B cell (primary cell): Measurements from ENCODE around the gene TSPAN5. TPM values are rescaled to one million over a fixed set of nuclear protein-coding genes. Genes with fewer than 3 reads are reported as not detected.

Experiments
- ATAC-seq: fragments of 200-7000 bp; cut with Tn5 transposase; one replicate; pipeline ENCODE4 v1.10.0; 2021; ENCODE audit warnings: low read depth, mild to moderate bottlenecking, moderate number of reproducible peaks, moderate library complexity
- CTCF ChIA-PET: fragments of 350-600 bp; sonication (Branson Sonifier 250); formaldehyde crosslinking; loops from one replicate; lab custom pipeline; 2021; ENCODE audit warnings: antibody characterized with exemption, inconsistent platforms; lab: Charles Lee
- POLR2A ChIA-PET: fragments of 350-600 bp; sonication (Branson Sonifier 250); formaldehyde crosslinking; loops from one replicate; lab custom pipeline; 2021; ENCODE audit warnings: antibody characterized with exemption; lab: Charles Lee
- DNase-seq: peaks from one replicate; pipeline ENCODE4 v3.0.0; 2013
- H2AFZ ChIP-seq: 2 replicates; pipeline ENCODE4 v1.6.1; 2012; ENCODE audit warnings: mild to moderate bottlenecking, low read depth, low read length; ENCODE audit not compliant: insufficient read depth, poor library complexity, severe bottlenecking
- H3K27ac ChIP-seq, 2 donors: 1 replicate in 1 of 2; 2 replicates in 1 of 2; pipeline ENCODE4 v1.5.1; 2012 to 2013; ENCODE audit warnings: low read length in 2 of 2, mild to moderate bottlenecking in 2 of 2, moderate library complexity in 1 of 2
- H3K27me3 ChIP-seq, 4 experiments: fragments of 200-600 bp in 1 of 4; sonication (generic) in 1 of 4; replicated peaks in 1 of 4; 1 replicate in 2 of 4; 2 replicates in 2 of 4; pipeline versions ENCODE4 v1.6.1 to v1.7.0; 2013 to 2016; ENCODE audit warnings: low read length in 3 of 4, mild to moderate bottlenecking in 2 of 4, mixed read lengths in 1 of 4, moderate library complexity in 1 of 4; ENCODE audit not compliant: insufficient read depth in 4 of 4, control insufficient read depth in 3 of 4; ENCODE audit errors: control extremely low read depth in 1 of 4
- H3K36me3 ChIP-seq, 2 experiments: replicated peaks in 1 of 2; 1 replicate in 1 of 2; 2 replicates in 1 of 2; pipeline versions ENCODE4 v1.6.1 to v1.7.1; 2013; ENCODE audit warnings: low read length in 1 of 2; ENCODE audit not compliant: insufficient read depth in 2 of 2, control insufficient read depth in 1 of 2; ENCODE audit errors: control extremely low read depth in 1 of 2, extremely low read depth in 1 of 2
- H3K4me1 ChIP-seq, 2 donors: fragments of 200-600 bp in 1 of 2; sonication (generic) in 1 of 2; 1 replicate in 1 of 2; 2 replicates in 1 of 2; pipeline versions ENCODE4 v1.5.1 to v1.6.1; 2013 to 2017; ENCODE audit warnings: low read length in 2 of 2; ENCODE audit not compliant: control insufficient read depth in 2 of 2, insufficient read depth in 2 of 2
- H3K4me2 ChIP-seq: replicated peaks from 2 replicates; pipeline ENCODE3; 2012; ENCODE audit warnings: mild to moderate bottlenecking, low read depth, low read length; ENCODE audit not compliant: poor library complexity, severe bottlenecking
- H3K4me3 ChIP-seq, 5 experiments: fragments of 200-600 bp in 1 of 5; sonication (generic) in 1 of 5; 1 replicate in 3 of 5; 2 replicates in 2 of 5; pipeline versions ENCODE4 v1.5.1 to v1.7.0; 2011 to 2016; ENCODE audit warnings: low read length in 4 of 5, mild to moderate bottlenecking in 4 of 5, low read depth in 2 of 5, control low read depth in 1 of 5, moderate library complexity in 1 of 5; ENCODE audit not compliant: insufficient read depth in 1 of 5; ENCODE audit errors: control extremely low read depth in 1 of 5, extremely low read depth in 1 of 5
- H3K79me2 ChIP-seq: fragments of 200-600 bp; sonication (generic); one replicate; pipeline ENCODE4 v1.6.0; 2016; ENCODE audit warnings: low read length; ENCODE audit not compliant: control insufficient read depth, insufficient read depth
- H3K9ac ChIP-seq: fragments of 200-600 bp; sonication (generic); 2 replicates; pipeline ENCODE4 v1.6.1; 2017; ENCODE audit warnings: mild to moderate bottlenecking, low read length, moderate library complexity
- H3K9me3 ChIP-seq, 3 donors: one replicate each; pipeline versions ENCODE4 v1.6.1 to v1.7.1; 2013; ENCODE audit warnings: low read length in 2 of 3; ENCODE audit not compliant: control insufficient read depth in 2 of 3, insufficient read depth in 1 of 3; ENCODE audit errors: control extremely low read depth in 1 of 3
- H4K20me1 ChIP-seq: 2 replicates; pipeline ENCODE4 v1.6.0; 2012; ENCODE audit warnings: mild to moderate bottlenecking, low read length; ENCODE audit not compliant: insufficient read depth, control insufficient read depth, poor library complexity, severe bottlenecking
- H3K27ac Mint-ChIP-seq: one replicate; pipeline ENCODE4 v1.8.0; 2021; ENCODE audit warnings: mixed read lengths
- H3K27me3 Mint-ChIP-seq: one replicate; pipeline ENCODE4 v1.8.0; 2021; ENCODE audit warnings: mixed read lengths
- H3K4me1 Mint-ChIP-seq: one replicate; pipeline ENCODE4 v1.8.0; 2021; ENCODE audit warnings: mixed read lengths
- H3K4me3 Mint-ChIP-seq: one replicate; pipeline ENCODE4 v1.8.0; 2021; ENCODE audit warnings: mixed read lengths
- H3K9me3 Mint-ChIP-seq: one replicate; pipeline ENCODE4 v1.8.0; 2022; ENCODE audit warnings: mixed read lengths; ENCODE audit not compliant: insufficient read depth
- CTCF ChIP-seq: fragments of 200-600 bp; IDR thresholded peaks from one replicate; pipeline ENCODE4 v1.8.0; 2022; ENCODE audit warnings: antibody characterized with exemption, mild to moderate bottlenecking
- EZH2 ChIP-seq: IDR thresholded peaks from 2 replicates; pipeline ENCODE4 v1.6.1; 2012; ENCODE audit warnings: borderline replicate concordance, low read depth, mild to moderate bottlenecking, moderate library complexity, low read length; ENCODE audit not compliant: insufficient read depth, poor library complexity, severe bottlenecking
- WGBS: methylation state at CpG from one replicate; pipeline ENCODE4 v1.1.5; 2013; ENCODE audit warnings: missing lambda C conversion rate; ENCODE audit not compliant: insufficient coverage; 5-methylcytosine and 5-hydroxymethylcytosine counted together
- intact Hi-C: fragments of 100-400 bp; cut with micrococcal nuclease; formaldehyde crosslinking; loops from one replicate; pipeline ENCODE4 v1.10.0; 2022
- polyA plus RNA-seq: library from polyadenylated mRNA; depleted of rRNA; stranded (reverse); fragments of >200 nt; gene quantifications from 2 replicates; pipeline ENCODE4 v1.2.3, GENCODE V29; 2012
- total RNA-seq, 2 donors: library from RNA; stranded (reverse); fragments of 120-200 nt in 1 of 2; gene quantifications; 1 replicate in 1 of 2; 2 replicates in 1 of 2; pipeline versions ENCODE4 v1.2.3 to v1.2.4, GENCODE V29; 2013 to 2022

Gene TSPAN5
- total and polyA plus RNA-seq, 2 donors (not counting 1 experiment from before 2014, with no cell fraction given) = 2.6 to 5.3 TPM

DNA sequence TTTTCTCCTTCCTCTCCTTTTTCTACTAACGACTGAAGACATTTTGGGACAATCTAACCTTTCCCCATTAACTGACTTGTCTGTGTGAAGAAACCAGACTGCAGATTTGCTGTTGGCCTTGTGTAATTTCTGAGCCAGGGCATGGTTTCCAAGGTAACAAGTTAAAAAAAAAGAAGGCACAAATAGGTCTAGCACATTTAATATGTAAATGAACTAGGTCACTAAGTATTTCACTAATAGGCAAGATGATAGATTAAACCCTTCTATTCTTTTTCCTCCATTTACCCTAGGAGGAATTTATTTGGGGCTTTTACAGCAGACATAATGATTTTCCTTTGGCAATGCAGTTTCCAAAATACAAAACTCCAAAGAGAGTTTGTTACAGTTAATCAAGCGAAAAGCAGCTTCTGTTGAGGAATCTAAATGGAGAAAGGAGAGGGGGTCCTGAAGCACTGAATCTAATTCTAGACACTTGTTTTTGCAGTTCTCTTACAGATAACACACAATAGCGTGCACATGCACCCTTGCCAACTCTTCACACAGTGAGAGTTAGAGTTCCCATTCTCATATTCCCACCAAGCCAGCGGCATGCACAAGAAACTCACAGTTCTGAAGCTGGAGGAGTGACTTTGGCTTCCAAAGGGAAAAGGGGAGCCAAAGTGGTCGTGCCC lies 72.0 kb downstream of the TSPAN5 start:
- Mint-ChIP-seq H3K4me1 (peaks cover under 1% of the 10 kb centered on the region), H3K27ac (no peak overlapping the region), H3K27me3 (no peaks in the 10 kb centered on the region), H3K4me3 (no peak overlapping the region), H3K9me3 (no peaks in the 10 kb centered on the region)
- WGBS = 82% methylated on average over 2 of the region's 5 CpGs
- H2AFZ ChIP-seq = no peak overlapping the region
- no peak overlapping the region for H3K4me2 ChIP-seq
- DNase-seq (no peak), ATAC-seq (no peak)
- POLR2A ChIA-PET = no interaction called here
- no peaks in the 10 kb centered on the region for H3K27me3 ChIP-seq
- CTCF ChIA-PET = no interaction called here
- no peak overlapping the region for H3K4me3 ChIP-seq
- TF ChIP-seq CTCF (no peak), EZH2 (no peak)
- H3K9me3 ChIP-seq = no peaks in the 10 kb centered on the region
- intact Hi-C loops = no loop called here
- no peak overlapping the region for H3K27ac ChIP-seq
- no peaks in the 10 kb centered on the region for H3K36me3 ChIP-seq
- no peaks in the 10 kb centered on the region for H4K20me1 ChIP-seq
- no peak overlapping the region for H3K9ac ChIP-seq
- no peaks in the 10 kb centered on the region for H3K79me2 ChIP-seq
- H3K4me1 ChIP-seq = no peaks in the 10 kb centered on the region

DNA sequence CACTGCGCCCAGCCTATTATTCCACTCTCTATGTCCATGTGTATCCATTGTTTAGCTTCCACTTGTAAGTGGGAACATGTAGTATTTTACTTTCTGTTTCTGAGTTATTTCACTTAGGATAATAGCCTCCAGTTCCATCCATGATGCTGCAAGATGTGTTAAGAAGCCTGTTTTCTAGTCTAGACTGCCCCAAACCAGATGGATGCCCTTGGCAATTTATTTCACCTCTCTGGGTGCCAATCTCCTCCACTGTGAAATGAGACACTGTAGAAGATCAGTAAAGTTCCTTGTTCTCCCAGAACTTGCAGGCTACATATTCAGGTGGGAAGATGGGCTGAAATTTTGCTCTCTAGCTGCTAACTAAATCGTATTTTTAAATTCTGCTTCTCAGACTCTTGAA lies 72.8 kb downstream of the TSPAN5 start:
- Mint-ChIP-seq H3K27ac (no peak overlapping the region), H3K4me3 (no peak overlapping the region), H3K4me1 (peaks cover 8% of the 10 kb centered on the region), H3K27me3 (no peaks in the 10 kb centered on the region), H3K9me3 (no peaks in the 10 kb centered on the region)
- TF ChIP-seq CTCF = no peak
- TF ChIP-seq EZH2 = no peak
- CTCF ChIA-PET = no interaction called here
- H3K4me1 ChIP-seq = peaks cover 6% of the 10 kb centered on the region in 2 donors
- ATAC-seq = no peak
- no peaks in the 10 kb centered on the region for H3K27me3 ChIP-seq
- no peak overlapping the region for H3K9ac ChIP-seq
- H4K20me1 ChIP-seq = no peaks in the 10 kb centered on the region
- no peak overlapping the region for H3K27ac ChIP-seq
- H3K36me3 ChIP-seq = no peaks in the 10 kb centered on the region
- no peak overlapping the region for H3K4me2 ChIP-seq
- POLR2A ChIA-PET = no interaction called here
- H3K9me3 ChIP-seq = no peaks in the 10 kb centered on the region
- whole genome bisulfite sequencing = no CpG with 5 or more reads among the region's 2 CpGs
- no peak overlapping the region for H2AFZ ChIP-seq
- H3K79me2 ChIP-seq = no peaks in the 10 kb centered on the region
- no peak for DNase-seq
- intact Hi-C loops = no loop called here
- no peak overlapping the region for H3K4me3 ChIP-seq
